OCI-LY7 (cell line): ENCODE measurements around the gene TMEM42. TPM values are rescaled to one million over a fixed set of nuclear protein-coding genes. Genes with fewer than 3 reads are reported as not detected.

ENCODE experiments used
- BruUV-seq: library from RNA; stranded (reverse); fragments of 400-500 nt; replicated peaks from 2 replicates; lab custom pipeline; 2021; lab: Mats Ljungman, UMichigan
- CTCF ChIA-PET: fragments of 300-600 bp; sonication (Branson Sonifier 250); formaldehyde crosslinking; loops from one replicate; lab custom pipeline; 2022; ENCODE audit warnings: antibody characterized with exemption; ENCODE audit not compliant: unreplicated experiment; lab: Charles Lee
- POLR2A ChIA-PET: fragments of 300-600 bp; sonication (Branson Sonifier 250); formaldehyde crosslinking; loops from one replicate; lab custom pipeline; 2022; ENCODE audit warnings: antibody characterized with exemption; lab: Charles Lee
- DNase-seq: peaks from one replicate; pipeline ENCODE4 v3.0.0-alpha.2; 2015; ENCODE audit warnings: low spot score
- H2AFZ ChIP-seq: fragments of 200-600 bp; sonication (generic), shearing (Covaris generic); 2 replicates; pipeline ENCODE4 v1.6.1; 2014; ENCODE audit warnings: mild to moderate bottlenecking, antibody characterized with exemption, low read length, moderate library complexity
- H3K27ac ChIP-seq: fragments of 200-600 bp; sonication (generic); 2 replicates; pipeline ENCODE4 v1.5.1; 2014; ENCODE audit warnings: mixed run types, low read depth, mild to moderate bottlenecking, moderate library complexity, low read length, inconsistent platforms; ENCODE audit not compliant: poor library complexity, severe bottlenecking
- H3K36me3 ChIP-seq: fragments of 200-600 bp; sonication (generic); 2 replicates; pipeline ENCODE4 v1.6.1; 2014; ENCODE audit warnings: mild to moderate bottlenecking, antibody characterized with exemption, low read length, moderate library complexity, mixed read lengths; ENCODE audit not compliant: insufficient read depth
- H3K4me1 ChIP-seq: fragments of 200-600 bp; sonication (generic); 2 replicates; pipeline ENCODE4 v1.5.1; 2014; ENCODE audit warnings: mild to moderate bottlenecking, low read length; ENCODE audit not compliant: insufficient read depth, poor library complexity, severe bottlenecking
- H3K4me2 ChIP-seq: fragments of 200-600 bp; sonication (generic); 2 replicates; pipeline ENCODE4 v1.6.1; 2014; ENCODE audit warnings: mild to moderate bottlenecking, low read length
- H3K4me3 ChIP-seq: fragments of 200-600 bp; sonication (generic); 2 replicates; pipeline ENCODE4 v1.5.1; 2014; ENCODE audit warnings: mild to moderate bottlenecking, low read depth, low read length; ENCODE audit not compliant: poor library complexity, severe bottlenecking
- H3K79me2 ChIP-seq: fragments of 200-600 bp; sonication (generic); 2 replicates; pipeline ENCODE4 v1.6.1; 2016; ENCODE audit warnings: low read depth, mild to moderate bottlenecking, low read length, moderate library complexity, mixed read lengths; ENCODE audit not compliant: insufficient read depth
- H3K9me2 ChIP-seq: fragments of 200-600 bp; sonication (generic); 2 replicates; pipeline ENCODE4 v1.6.1; 2016; ENCODE audit warnings: mild to moderate bottlenecking, low read length, mixed read lengths; ENCODE audit not compliant: insufficient read depth
- H3K9me3 ChIP-seq: fragments of 200-600 bp; sonication (generic); 2 replicates; pipeline ENCODE4 v1.6.1; 2014; ENCODE audit warnings: mild to moderate bottlenecking, mixed run types, low read length, mixed read lengths
- H4K20me1 ChIP-seq: fragments of 200-600 bp; sonication (generic); 2 replicates; pipeline ENCODE4 v1.6.1; 2014; ENCODE audit warnings: mild to moderate bottlenecking, antibody characterized with exemption, low read length, moderate library complexity, mixed read lengths; ENCODE audit not compliant: insufficient read depth
- CTCF ChIP-seq: fragments of 200-600 bp; sonication (generic); conservative IDR thresholded peaks from 2 replicates; pipeline ENCODE4 v1.5.1; 2014; ENCODE audit warnings: mild to moderate bottlenecking, antibody characterized with exemption, low read length, moderate library complexity, mixed read lengths
- EZH2phosphoT487 ChIP-seq: fragments of 200-600 bp; sonication (generic); IDR thresholded peaks from 2 replicates; pipeline ENCODE4 v1.6.1; 2018; ENCODE audit warnings: low read depth, borderline replicate concordance, mild to moderate bottlenecking, mixed run types, antibody characterized with exemption, low read length, moderate library complexity, mixed read lengths
- intact Hi-C: fragments of 100-400 bp; cut with micrococcal nuclease; formaldehyde crosslinking; loops from one replicate; pipeline ENCODE4 v1.10.0; 2022; ENCODE audit not compliant: unreplicated experiment
- total RNA-seq, 2 experiments: library from RNA; depleted of rRNA in 1 of 2; stranded (reverse); fragments of >200 nt in 1 of 2; shearing (Covaris generic) in 1 of 2; gene quantifications; 2 replicates each; pipeline ENCODE4 v1.2.3, GENCODE V29; 2014 to 2022

The TMEM42 gene
- total RNA-seq, 2 experiments from 2014 or later, result 19.3 to 21.2 TPM

GRCh38 chr3:44909063-44909462 lies 47.4 kb downstream of the TMEM42 start:
- intact Hi-C loops, result no loop called here
- BruUV-seq, result no TSS peak
- H3K9me3 ChIP-seq, result no peaks in the 10 kb centered on the region
- no peaks in the 10 kb centered on the region for H3K36me3 ChIP-seq
- no peak overlapping the region for H2AFZ ChIP-seq
- TF ChIP-seq EZH2phosphoT487 (no peak), CTCF (no peak)
- CTCF ChIA-PET, result no interaction called here
- no peaks in the 10 kb centered on the region for H3K4me1 ChIP-seq
- no peak overlapping the region for H3K4me2 ChIP-seq
- DNase-seq, result no peak
- H3K9me2 ChIP-seq, result no peaks in the 10 kb centered on the region
- H3K27ac ChIP-seq, result no peak overlapping the region
- H3K79me2 ChIP-seq, result no peaks in the 10 kb centered on the region
- no peaks in the 10 kb centered on the region for H4K20me1 ChIP-seq
- no peak overlapping the region for H3K4me3 ChIP-seq
- POLR2A ChIA-PET, result interaction anchor here (0.7 to 0.8 kb wide), 3 partner anchors 18 to 390 kb away, joined by 3 to 5 read pairs (median 3); no protein-coding TSS in a partner anchor

GRCh38 chr3:44910693-44911092 lies 49.0 kb downstream of the TMEM42 start:
- H4K20me1 ChIP-seq, result no peaks in the 10 kb centered on the region
- no peak overlapping the region for H3K4me3 ChIP-seq
- no peak overlapping the region for H2AFZ ChIP-seq
- no peak overlapping the region for H3K27ac ChIP-seq
- H3K9me3 ChIP-seq, result no peaks in the 10 kb centered on the region
- intact Hi-C loops, result loop anchor here (5.0 kb wide), 1 partner anchor 588 kb away; no protein-coding TSS in a partner anchor
- no peaks in the 10 kb centered on the region for H3K79me2 ChIP-seq
- H3K4me2 ChIP-seq, result no peak overlapping the region
- BruUV-seq, result no TSS peak
- H3K36me3 ChIP-seq, result no peaks in the 10 kb centered on the region
- ChIA-PET POLR2A (no interaction called here), CTCF (no interaction called here)
- H3K4me1 ChIP-seq, result no peaks in the 10 kb centered on the region
- TF ChIP-seq EZH2phosphoT487 (no peak), CTCF (no peak)
- no peaks in the 10 kb centered on the region for H3K9me2 ChIP-seq
- DNase-seq, result no peak

GRCh38 chr3:44913868-44914468 lies 52.3 kb downstream of the TMEM42 start:
- no peaks in the 10 kb centered on the region for H3K9me3 ChIP-seq
- peak; percentile 69 for DNase-seq
- no peak overlapping the region for H2AFZ ChIP-seq
- 0 out of 2 replicates have a peak, but pooled peaks cover 6% of the 10 kb centered on the region for H3K36me3 ChIP-seq
- ChIA-PET CTCF (no interaction called here), POLR2A (no interaction called here)
- TF ChIP-seq CTCF, result peak; percentile 90
- TF ChIP-seq EZH2phosphoT487, result no peak
- intact Hi-C loops, result loop anchor here (1.0 to 5.0 kb wide), 2 partner anchors 381 to 592 kb away; no protein-coding TSS in a partner anchor
- H4K20me1 ChIP-seq, result no peaks in the 10 kb centered on the region
- no TSS peak for BruUV-seq
- no peaks in the 10 kb centered on the region for H3K4me1 ChIP-seq
- H3K4me2 ChIP-seq, result no peak overlapping the region
- H3K9me2 ChIP-seq, result no peaks in the 10 kb centered on the region
- H3K27ac ChIP-seq, result no peak overlapping the region
- H3K79me2 ChIP-seq, result no peaks in the 10 kb centered on the region
- no peak overlapping the region for H3K4me3 ChIP-seq
